NCI-H524 (cell line): ENCODE data around the gene PDE3A.

ENCODE experiments used
- DNase-seq, 2 experiments: peaks; one replicate each; lab custom pipeline; 2025; lab: John Stamatoyannopoulos, UW

The PDE3A gene

GRCh38 chr12:20458011-20458410 lies 89.7 kb downstream of the PDE3A start:
- no peak for DNase-seq

GRCh38 chr12:20459920-20460319 lies 91.6 kb downstream of the PDE3A start:
- DNase-seq = no peak

GRCh38 chr12:20460956-20461355 lies 92.6 kb downstream of the PDE3A start:
- DNase-seq = no peak

- DNase-seq = no peak
Measured at GRCh38 chr12:20463913-20464524, 95.7 kb downstream of the PDE3A start.

GRCh38 chr12:20469300-20469699 lies 101.0 kb downstream of the PDE3A start:
- DNase-seq = no peak

GRCh38 chr12:20469756-20470155 lies 101.4 kb downstream of the PDE3A start:
- no peak for DNase-seq

- DNase-seq = no peak
Measured at GRCh38 chr12:20472102-20472782, 103.9 kb downstream of the PDE3A start.

- no peak for DNase-seq
Measured at GRCh38 chr12:20473133-20473532, 104.8 kb downstream of the PDE3A start.

- DNase-seq = no peak
Measured at GRCh38 chr12:20474016-20474415, 105.7 kb downstream of the PDE3A start.

- DNase-seq = no peak
Measured at GRCh38 chr12:20474443-20474842, 106.1 kb downstream of the PDE3A start.

- no peak for DNase-seq
Measured at GRCh38 chr12:20475542-20475941, 107.2 kb downstream of the PDE3A start.

- peak in 1 of 2 experiments; percentile 43 for DNase-seq
Measured at GRCh38 chr12:20476551-20476950, 108.2 kb downstream of the PDE3A start.

- DNase-seq = no peak
Measured at GRCh38 chr12:20477255-20477654, 108.9 kb downstream of the PDE3A start.

GRCh38 chr12:20477672-20478071 lies 109.3 kb downstream of the PDE3A start:
- DNase-seq = no peak

- no peak for DNase-seq
Measured at GRCh38 chr12:20482491-20483054, 114.2 kb downstream of the PDE3A start.

- no peak for DNase-seq
Measured at GRCh38 chr12:20483776-20484175, 115.4 kb downstream of the PDE3A start.

GRCh38 chr12:20486233-20486632 lies 117.9 kb downstream of the PDE3A start:
- peak in 1 of 2 experiments; percentile 28 for DNase-seq

- no peak for DNase-seq
Measured at GRCh38 chr12:20487519-20487918, 119.2 kb downstream of the PDE3A start.

- DNase-seq = peak in 1 of 2 experiments; percentile 25
Measured at GRCh38 chr12:20489645-20490044, 121.3 kb downstream of the PDE3A start.

GRCh38 chr12:20490213-20490612 lies 121.9 kb downstream of the PDE3A start:
- DNase-seq = no peak

- no peak for DNase-seq
Measured at GRCh38 chr12:20491290-20491689, 123.0 kb downstream of the PDE3A start.

- no peak for DNase-seq
Measured at GRCh38 chr12:20492251-20492760, 124.0 kb downstream of the PDE3A start.

GRCh38 chr12:20493934-20494333 lies 125.6 kb downstream of the PDE3A start:
- no peak for DNase-seq
